Panc1 (cell line): Measurements from ENCODE around the gene PVALB. TPM values are rescaled to one million over a fixed set of nuclear protein-coding genes. Genes with fewer than 3 reads are reported as not detected.

ENCODE experiments used
- ATAC-seq: fragments of 200-7000 bp; cut with Tn5 transposase; 2 replicates; pipeline ENCODE4 v1.9.1; 2020; ENCODE audit warnings: mild to moderate bottlenecking, moderate library complexity
- BruUV-seq: library from RNA; stranded (reverse); fragments of 400-500 nt; replicated peaks from 2 replicates; lab custom pipeline; 2021; lab: Mats Ljungman, UMichigan
- CTCF ChIA-PET: fragments of 300-600 bp; sonication (Branson Sonifier 250); formaldehyde crosslinking; loops from one replicate; lab custom pipeline; 2022; ENCODE audit warnings: antibody characterized with exemption; lab: Charles Lee
- POLR2A ChIA-PET: fragments of 300-600 bp; sonication (Branson Sonifier 250); formaldehyde crosslinking; loops from one replicate; lab custom pipeline; 2022; ENCODE audit warnings: antibody characterized with exemption; lab: Charles Lee
- DNase-seq: peaks from one replicate; pipeline ENCODE4 v3.0.0-alpha.2; 2010; ENCODE audit warnings: low read depth, low spot score
- H3K27ac ChIP-seq: 2 replicates; pipeline ENCODE4 v1.5.1; 2011; ENCODE audit warnings: mild to moderate bottlenecking, low read length, inconsistent platforms
- H3K27me3 ChIP-seq: fragments of 200-500 bp; sonication (Bioruptor generic); 2 replicates; pipeline ENCODE4 v1.6.0; 2014; ENCODE audit warnings: low read length, inconsistent platforms; ENCODE audit not compliant: control insufficient read depth, insufficient read depth
- H3K36me3 ChIP-seq: fragments of 200-500 bp; sonication (Bioruptor generic); 2 replicates; pipeline ENCODE4 v1.5.1; 2014; ENCODE audit warnings: inconsistent platforms, mild to moderate bottlenecking, low read length, moderate library complexity; ENCODE audit not compliant: control insufficient read depth, insufficient read depth
- H3K4me1 ChIP-seq: 2 replicates; pipeline ENCODE4 v1.5.1; 2011; ENCODE audit warnings: inconsistent platforms, mild to moderate bottlenecking, low read length, moderate library complexity; ENCODE audit not compliant: control insufficient read depth, insufficient read depth
- H3K4me3 ChIP-seq, 2 experiments: 2 replicates each; pipeline ENCODE4 v1.5.1; 2011 to 2012; ENCODE audit warnings: low read depth in 2 of 2, low read length in 2 of 2, mild to moderate bottlenecking in 2 of 2, inconsistent platforms in 1 of 2, moderate library complexity in 1 of 2
- H3K9me3 ChIP-seq: fragments of 200-500 bp; sonication (Bioruptor generic); 2 replicates; pipeline ENCODE4 v1.5.1; 2014; ENCODE audit warnings: low read depth, mild to moderate bottlenecking, inconsistent platforms, low read length, moderate library complexity; ENCODE audit not compliant: control insufficient read depth, insufficient read depth
- POLR2AphosphoS5 ChIP-seq: IDR thresholded peaks from 2 replicates; pipeline ENCODE4 v1.6.1; 2012; ENCODE audit warnings: mild to moderate bottlenecking, low read depth, low read length, moderate library complexity
- SIN3A ChIP-seq: IDR thresholded peaks from 2 replicates; pipeline ENCODE4 v1.6.1; 2012; ENCODE audit warnings: low read depth, mild to moderate bottlenecking, low read length, moderate library complexity, borderline replicate concordance; ENCODE audit not compliant: insufficient read depth
- TCF7L2 ChIP-seq: IDR thresholded peaks from 2 replicates; pipeline ENCODE4 v1.6.1; 2011; ENCODE audit warnings: mild to moderate bottlenecking, low read depth, low read length, inconsistent platforms
- in situ Hi-C: cut with HindIII; loops from 2 replicates; pipeline ENCODE4 v1.10.0; 2016; ENCODE audit warnings: low sequenced_read_pairs, low pct_unique_long_range_greater_than_20kb
- intact Hi-C: fragments of 100-400 bp; cut with micrococcal nuclease; formaldehyde crosslinking; loops from one replicate; pipeline ENCODE4 v1.10.0; 2022; ENCODE audit not compliant: unreplicated experiment
- total RNA-seq: library from RNA; stranded (reverse); gene quantifications from one replicate; pipeline ENCODE4 v1.2.1, GENCODE V29; 2021; ENCODE audit not compliant: unreplicated experiment
- TF ChIP-seq, protein P1 (sequence below): fragments of 450-650 bp; IDR thresholded peaks from 2 replicates; pipeline ENCODE4 v1.5.1; 2017; ENCODE audit warnings: mild to moderate bottlenecking
- TF ChIP-seq, protein P2 (sequence below), 2 experiments: IDR thresholded peaks; 2 replicates each; pipeline ENCODE4 v1.6.1; 2011 to 2012; ENCODE audit warnings: low read depth in 2 of 2, control low read depth in 1 of 2, low read length in 1 of 2, mild to moderate bottlenecking in 1 of 2, moderate library complexity in 1 of 2; ENCODE audit not compliant: insufficient read depth in 1 of 2

The PVALB gene
- total RNA-seq, 1 experiment from 2014 or later, result not detected

DNA sequence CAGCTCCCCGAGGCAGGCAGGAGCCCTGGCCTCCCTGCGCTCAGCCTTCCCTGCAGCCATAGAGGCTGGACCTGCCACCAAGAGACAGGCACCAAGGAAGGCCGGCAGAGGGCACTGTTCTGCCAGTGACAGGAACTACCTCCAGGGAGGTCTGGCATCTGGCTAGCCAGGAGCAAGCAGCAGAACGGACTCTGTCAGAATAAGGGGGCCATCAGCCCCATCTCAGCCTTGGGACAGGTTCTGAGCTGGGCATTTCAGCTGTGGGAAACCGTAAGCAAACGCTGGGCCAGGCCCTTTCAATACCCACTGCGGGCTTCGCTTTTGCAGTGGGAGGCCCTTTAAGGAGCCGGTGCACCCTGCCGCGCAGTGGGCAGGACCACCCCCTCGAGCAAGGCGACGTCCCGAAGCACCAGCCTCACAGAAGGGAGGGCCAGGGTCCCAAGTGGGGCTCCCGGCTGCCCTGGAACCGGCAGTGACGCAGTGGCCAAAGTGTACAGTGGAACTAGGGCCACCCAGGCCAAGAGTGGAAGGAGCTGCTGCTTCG lies 59.1 kb downstream of the PVALB start:
- ChIA-PET CTCF (interaction anchor here (0.6 kb wide), 2 partner anchors 151 to 185 kb away, joined by 3 to 13 read pairs; no protein-coding TSS in a partner anchor), POLR2A (interaction anchor here (0.7 kb wide), 1 partner anchor 123 kb away, joined by 3 read pairs; no protein-coding TSS in a partner anchor)
- BruUV-seq, result no TSS peak
- TF ChIP-seq TCF7L2 (no peak), SIN3A (no peak)
- TF ChIP-seq, protein P1, sequence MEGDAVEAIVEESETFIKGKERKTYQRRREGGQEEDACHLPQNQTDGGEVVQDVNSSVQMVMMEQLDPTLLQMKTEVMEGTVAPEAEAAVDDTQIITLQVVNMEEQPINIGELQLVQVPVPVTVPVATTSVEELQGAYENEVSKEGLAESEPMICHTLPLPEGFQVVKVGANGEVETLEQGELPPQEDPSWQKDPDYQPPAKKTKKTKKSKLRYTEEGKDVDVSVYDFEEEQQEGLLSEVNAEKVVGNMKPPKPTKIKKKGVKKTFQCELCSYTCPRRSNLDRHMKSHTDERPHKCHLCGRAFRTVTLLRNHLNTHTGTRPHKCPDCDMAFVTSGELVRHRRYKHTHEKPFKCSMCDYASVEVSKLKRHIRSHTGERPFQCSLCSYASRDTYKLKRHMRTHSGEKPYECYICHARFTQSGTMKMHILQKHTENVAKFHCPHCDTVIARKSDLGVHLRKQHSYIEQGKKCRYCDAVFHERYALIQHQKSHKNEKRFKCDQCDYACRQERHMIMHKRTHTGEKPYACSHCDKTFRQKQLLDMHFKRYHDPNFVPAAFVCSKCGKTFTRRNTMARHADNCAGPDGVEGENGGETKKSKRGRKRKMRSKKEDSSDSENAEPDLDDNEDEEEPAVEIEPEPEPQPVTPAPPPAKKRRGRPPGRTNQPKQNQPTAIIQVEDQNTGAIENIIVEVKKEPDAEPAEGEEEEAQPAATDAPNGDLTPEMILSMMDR, result peak; percentile 87
- TF ChIP-seq, protein P2, sequence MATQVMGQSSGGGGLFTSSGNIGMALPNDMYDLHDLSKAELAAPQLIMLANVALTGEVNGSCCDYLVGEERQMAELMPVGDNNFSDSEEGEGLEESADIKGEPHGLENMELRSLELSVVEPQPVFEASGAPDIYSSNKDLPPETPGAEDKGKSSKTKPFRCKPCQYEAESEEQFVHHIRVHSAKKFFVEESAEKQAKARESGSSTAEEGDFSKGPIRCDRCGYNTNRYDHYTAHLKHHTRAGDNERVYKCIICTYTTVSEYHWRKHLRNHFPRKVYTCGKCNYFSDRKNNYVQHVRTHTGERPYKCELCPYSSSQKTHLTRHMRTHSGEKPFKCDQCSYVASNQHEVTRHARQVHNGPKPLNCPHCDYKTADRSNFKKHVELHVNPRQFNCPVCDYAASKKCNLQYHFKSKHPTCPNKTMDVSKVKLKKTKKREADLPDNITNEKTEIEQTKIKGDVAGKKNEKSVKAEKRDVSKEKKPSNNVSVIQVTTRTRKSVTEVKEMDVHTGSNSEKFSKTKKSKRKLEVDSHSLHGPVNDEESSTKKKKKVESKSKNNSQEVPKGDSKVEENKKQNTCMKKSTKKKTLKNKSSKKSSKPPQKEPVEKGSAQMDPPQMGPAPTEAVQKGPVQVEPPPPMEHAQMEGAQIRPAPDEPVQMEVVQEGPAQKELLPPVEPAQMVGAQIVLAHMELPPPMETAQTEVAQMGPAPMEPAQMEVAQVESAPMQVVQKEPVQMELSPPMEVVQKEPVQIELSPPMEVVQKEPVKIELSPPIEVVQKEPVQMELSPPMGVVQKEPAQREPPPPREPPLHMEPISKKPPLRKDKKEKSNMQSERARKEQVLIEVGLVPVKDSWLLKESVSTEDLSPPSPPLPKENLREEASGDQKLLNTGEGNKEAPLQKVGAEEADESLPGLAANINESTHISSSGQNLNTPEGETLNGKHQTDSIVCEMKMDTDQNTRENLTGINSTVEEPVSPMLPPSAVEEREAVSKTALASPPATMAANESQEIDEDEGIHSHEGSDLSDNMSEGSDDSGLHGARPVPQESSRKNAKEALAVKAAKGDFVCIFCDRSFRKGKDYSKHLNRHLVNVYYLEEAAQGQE (IDR thresholded peaks at IDR 0.05; ENCODE audit: insufficient read depth in 1 of 2, low read depth in 2 of 2, low read length in 1 of 2), result 0 out of 4 replicates have a peak, but pooled peaks of 1 of the 2 experiments have one; percentile 37
- no peaks in the 10 kb centered on the region for H3K27me3 ChIP-seq
- DNase-seq (no peak), ATAC-seq (peak; percentile 94)
- in situ Hi-C loops, result no loop called here
- H3K9me3 ChIP-seq, result no peaks in the 10 kb centered on the region
- H3K27ac ChIP-seq, result no peak overlapping the region
- no peaks in the 10 kb centered on the region for H3K4me1 ChIP-seq
- intact Hi-C loops, result no loop called here
- H3K36me3 ChIP-seq, result no peaks in the 10 kb centered on the region
- H3K4me3 ChIP-seq, result no peak overlapping the region

DNA sequence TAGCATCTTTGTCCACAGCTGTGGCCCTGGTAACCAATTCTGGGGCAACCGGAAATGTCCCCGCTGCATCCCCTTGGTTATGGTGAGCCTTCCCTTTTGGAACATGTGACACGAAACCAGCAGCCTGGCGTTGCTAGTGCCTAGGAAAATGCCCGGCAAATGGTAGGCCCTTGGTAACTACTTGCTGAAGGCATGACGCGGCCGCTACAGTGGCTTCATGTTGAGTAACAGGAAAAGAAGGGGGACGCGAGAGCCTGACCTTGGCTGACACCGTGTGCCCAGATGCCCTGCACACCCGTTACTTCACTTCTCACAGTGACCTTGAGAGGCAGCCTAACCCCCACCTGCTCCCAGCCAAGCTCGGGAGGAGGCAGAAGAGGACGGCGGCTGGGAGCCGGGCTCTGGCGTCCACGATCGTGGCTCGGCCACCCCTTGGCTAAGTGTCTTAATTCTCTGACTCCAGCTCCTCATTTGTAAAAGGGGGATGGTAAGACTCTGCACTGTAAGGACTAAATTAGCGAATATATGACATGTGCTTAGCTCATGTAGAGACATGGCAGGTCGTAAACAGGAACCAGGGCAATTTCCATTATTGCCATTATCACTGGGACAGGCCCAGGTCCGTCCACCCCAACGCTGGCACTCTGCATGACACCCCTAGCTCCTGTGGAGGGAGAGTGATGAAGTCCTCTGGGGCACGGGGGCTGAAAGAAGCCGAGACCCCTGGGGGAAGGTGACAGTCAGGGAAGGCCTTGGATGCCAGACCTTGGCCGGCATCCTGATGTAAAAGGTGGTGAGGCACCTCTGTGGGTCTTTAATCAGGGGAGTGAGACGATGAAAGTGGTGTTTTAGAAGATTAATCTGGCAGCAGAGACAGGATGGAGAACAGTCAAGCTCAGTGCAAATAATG lies 59.8 kb downstream of the PVALB start:
- intact Hi-C loops, result no loop called here
- no peaks in the 10 kb centered on the region for H3K36me3 ChIP-seq
- in situ Hi-C loops, result no loop called here
- ATAC-seq (peak; percentile 38; the same call in 1 of the 2 replicates), DNase-seq (no peak)
- no TSS peak for BruUV-seq
- ChIA-PET CTCF (interaction anchor here (0.6 to 1.1 kb wide), 2 partner anchors 151 to 210 kb away, joined by 3 to 4 read pairs; no protein-coding TSS in a partner anchor), POLR2A (interaction anchor here (0.7 kb wide), 1 partner anchor 122 kb away, joined by 3 read pairs; no protein-coding TSS in a partner anchor)
- no peaks in the 10 kb centered on the region for H3K9me3 ChIP-seq
- no peaks in the 10 kb centered on the region for H3K4me1 ChIP-seq
- TF ChIP-seq, protein P1, result no peak
- no peak for TF ChIP-seq SIN3A
- no peak for TF ChIP-seq POLR2AphosphoS5
- TF ChIP-seq, protein P2 (IDR thresholded peaks at IDR 0.05; ENCODE audit: insufficient read depth in 1 of 2, low read depth in 2 of 2, low read length in 1 of 2), result no peak
- H3K27ac ChIP-seq, result no peak overlapping the region
- no peaks in the 10 kb centered on the region for H3K27me3 ChIP-seq
- no peak overlapping the region for H3K4me3 ChIP-seq
